Measurements from ENCODE around the gene AAK1.

AAK1 gene

DNA sequence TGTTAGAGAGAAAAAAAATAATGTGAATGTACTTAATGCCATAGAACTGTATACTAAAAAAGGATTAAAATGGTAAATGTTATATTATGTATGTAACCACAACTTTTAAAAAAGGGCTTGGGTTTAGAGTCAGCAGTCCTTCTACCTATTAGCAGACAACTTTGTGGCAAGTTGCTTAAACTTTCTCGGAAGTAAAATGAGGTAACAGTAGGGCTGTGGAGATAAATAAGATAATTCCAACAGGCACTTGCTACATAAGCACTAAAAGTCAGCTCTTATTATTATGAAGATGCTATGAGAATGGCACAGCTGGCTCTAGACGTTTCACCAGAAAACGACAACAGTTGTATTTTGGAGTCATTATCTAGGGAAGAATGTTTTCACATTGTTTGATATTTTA lies 31.3 kb downstream of the AAK1 start:
- TF ChIP-seq, protein P1, sequence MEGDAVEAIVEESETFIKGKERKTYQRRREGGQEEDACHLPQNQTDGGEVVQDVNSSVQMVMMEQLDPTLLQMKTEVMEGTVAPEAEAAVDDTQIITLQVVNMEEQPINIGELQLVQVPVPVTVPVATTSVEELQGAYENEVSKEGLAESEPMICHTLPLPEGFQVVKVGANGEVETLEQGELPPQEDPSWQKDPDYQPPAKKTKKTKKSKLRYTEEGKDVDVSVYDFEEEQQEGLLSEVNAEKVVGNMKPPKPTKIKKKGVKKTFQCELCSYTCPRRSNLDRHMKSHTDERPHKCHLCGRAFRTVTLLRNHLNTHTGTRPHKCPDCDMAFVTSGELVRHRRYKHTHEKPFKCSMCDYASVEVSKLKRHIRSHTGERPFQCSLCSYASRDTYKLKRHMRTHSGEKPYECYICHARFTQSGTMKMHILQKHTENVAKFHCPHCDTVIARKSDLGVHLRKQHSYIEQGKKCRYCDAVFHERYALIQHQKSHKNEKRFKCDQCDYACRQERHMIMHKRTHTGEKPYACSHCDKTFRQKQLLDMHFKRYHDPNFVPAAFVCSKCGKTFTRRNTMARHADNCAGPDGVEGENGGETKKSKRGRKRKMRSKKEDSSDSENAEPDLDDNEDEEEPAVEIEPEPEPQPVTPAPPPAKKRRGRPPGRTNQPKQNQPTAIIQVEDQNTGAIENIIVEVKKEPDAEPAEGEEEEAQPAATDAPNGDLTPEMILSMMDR (IDR thresholded peaks at IDR 0.05): no peak

DNA sequence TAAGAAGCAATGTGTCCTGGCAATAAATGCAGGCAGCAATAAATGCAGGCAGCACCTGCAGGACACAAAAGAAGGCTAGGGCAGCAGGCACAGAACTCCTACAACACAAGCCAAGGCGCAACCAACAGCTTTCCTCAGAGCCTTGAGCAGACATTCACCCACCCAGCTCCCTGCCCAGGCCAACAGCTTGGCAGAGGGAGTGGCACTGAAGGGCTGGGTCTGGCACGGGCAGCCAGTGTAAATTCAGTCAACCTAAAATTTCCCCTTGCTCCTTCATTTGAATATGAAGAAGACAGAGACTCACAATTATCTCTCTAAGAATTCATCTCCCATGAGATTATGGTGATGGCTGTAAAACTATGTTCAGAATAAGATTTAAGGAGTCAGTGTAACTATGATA lies 35.4 kb downstream of the AAK1 start:
- TF ChIP-seq, protein P1 (IDR thresholded peaks at IDR 0.05): no peak

DNA sequence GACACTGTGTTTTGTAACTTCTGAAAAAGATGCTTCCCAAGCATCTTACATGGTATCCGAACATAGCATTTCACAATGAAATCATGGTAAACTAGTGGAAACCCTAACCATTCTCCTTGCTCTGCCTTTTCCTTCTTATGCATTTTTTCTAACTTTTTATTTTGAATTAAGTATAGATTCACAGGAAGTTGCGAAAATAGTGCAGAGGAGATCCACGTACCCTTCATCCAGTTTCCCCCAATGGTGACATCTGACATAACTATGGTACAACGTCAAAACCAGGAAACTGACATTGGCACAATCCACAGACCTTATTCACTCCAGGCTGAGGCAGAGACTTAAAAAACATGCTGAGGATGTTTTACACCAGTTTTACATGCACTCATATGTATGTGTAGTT lies 38.3 kb downstream of the AAK1 start:
- TF ChIP-seq, protein P1 (IDR thresholded peaks at IDR 0.05): no peak

DNA sequence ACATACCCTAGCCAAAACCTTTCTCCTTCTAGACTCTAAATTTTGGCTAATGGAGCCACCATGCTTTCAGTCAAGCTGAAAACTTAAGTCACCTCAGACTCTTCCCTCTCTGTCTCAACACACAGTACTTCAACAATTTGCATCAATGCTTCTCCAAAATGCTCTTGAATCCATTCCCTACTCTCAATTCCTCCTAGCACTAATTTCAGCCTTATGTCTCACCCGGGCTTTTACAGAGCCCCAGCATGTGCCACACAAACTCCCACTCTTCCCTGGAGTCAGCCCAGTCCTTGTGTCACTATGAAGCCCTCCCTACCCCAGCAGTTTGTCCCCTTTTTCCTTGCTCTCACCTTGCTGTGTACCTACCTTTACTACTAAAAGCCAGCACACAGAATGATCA lies 38.7 kb downstream of the AAK1 start:
- TF ChIP-seq, protein P1 (IDR thresholded peaks at IDR 0.05): no peak

DNA sequence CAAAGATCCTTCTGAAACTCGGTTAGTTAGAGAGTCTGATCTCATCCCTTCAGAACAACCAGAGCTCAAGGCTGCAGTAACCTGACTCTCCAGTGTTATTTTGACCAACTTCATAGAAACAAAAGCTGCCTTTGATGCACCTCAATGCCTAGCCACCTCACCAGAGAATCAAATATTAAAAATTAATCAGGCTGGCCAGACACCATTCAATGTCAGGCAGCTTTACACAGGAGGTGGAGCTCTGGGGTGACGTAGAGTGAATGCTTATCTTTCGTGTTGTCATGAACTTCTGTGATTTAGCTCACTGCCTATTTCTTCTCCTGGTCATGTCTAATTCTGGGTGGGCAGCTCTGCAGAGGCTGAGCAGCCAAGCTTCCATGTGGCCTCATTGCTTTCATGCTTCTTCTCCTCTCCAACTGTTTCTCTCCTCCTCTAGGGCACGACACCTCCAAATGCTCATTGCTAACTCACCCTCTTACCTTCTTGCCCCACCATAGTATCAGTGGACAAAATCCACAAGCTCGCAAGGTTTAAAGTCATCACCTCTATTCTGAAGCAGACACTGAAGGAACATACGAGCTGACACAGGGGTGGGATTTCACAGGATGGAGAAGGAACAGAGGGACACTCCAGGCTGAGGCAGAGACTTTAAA lies 39.4 kb downstream of the AAK1 start:
- TF ChIP-seq, protein P1 (IDR thresholded peaks at IDR 0.05): no peak

DNA sequence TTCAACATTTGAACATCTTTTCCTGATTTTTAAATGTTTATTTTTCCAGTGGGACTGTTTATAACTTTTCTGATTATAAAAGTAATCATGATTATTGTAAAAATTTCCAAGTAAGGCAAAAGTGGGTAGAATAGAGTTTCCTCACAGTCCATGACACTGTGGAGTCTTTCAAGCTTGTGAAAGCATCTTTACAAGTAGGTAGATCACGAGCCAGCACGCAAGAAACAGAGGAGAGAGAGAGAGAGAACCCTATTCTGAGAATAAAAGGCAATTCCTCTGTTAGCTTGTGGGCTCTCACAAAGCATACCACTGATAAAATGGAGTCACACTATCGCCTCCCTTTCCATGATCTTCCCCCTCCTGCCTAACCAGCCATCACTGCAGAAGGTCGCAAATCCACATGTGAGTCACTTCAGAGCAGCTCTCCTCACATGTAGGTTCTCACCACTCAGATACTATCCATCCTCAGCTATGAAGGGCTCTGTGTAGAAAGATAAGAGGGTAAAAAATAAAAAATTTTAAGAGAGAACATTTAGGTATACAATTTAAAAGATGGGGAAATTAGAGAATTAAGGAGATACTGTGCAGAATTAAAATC lies 40.3 kb downstream of the AAK1 start:
- TF ChIP-seq, protein P1 (IDR thresholded peaks at IDR 0.05): no peak

DNA sequence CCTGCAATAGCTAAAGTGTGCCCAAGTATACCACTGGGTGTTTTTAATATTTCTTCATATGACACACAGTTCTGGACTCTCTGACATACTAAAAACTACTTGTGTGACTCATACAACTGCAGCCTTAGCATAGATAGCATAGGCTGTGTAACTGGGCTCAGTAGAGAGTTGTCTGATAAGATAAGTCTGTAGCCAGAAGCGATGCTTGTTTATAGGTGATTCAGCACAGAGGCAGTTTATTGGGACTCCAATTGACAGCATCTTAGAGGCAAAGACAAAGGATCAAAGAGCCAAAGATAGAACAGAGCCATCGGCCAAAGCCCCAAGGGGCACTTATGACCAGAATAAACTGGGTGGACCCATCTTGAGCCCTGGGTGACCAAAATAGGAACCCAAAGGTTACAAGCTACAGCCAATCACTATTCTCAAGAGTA lies 42.3 kb downstream of the AAK1 start:
- TF ChIP-seq, protein P1 (IDR thresholded peaks at IDR 0.05): no peak

Measured in LNCAP (cell line).